ENCODE measurements around the gene SMAP1. TPM values are rescaled to one million over a fixed set of nuclear protein-coding genes. Genes with fewer than 3 reads are reported as not detected.

SMAP1 gene
- total and polyA plus RNA-seq, 10 donors: 12.0 to 28.2 (median 19.8) TPM

DNA sequence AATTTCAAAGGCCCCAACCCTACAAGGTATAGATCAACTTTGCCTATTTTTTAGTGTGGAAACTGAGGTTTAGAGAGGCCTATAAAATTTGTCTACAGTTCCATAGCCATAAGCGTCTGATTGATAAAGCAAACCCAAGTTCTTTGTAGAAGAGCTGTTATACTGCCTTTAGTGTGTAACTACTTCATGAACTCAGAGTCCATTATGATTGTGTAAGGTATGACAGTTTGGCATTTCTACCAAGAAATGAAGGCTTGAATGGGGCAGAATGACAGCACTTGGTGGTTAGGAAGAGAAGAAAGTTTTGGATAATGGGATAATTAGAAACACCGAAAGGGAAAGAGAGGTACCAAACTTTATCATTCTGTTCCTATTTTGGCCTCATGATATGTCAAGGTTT is 38.1 kb downstream of the SMAP1 start:
- WGBS, 5 donors: 85 to 97% (median 92%) methylated on average over 2 of the region's 2 CpGs
- no peak overlapping the region for H3K27ac ChIP-seq
- TF ChIP-seq, protein P1, sequence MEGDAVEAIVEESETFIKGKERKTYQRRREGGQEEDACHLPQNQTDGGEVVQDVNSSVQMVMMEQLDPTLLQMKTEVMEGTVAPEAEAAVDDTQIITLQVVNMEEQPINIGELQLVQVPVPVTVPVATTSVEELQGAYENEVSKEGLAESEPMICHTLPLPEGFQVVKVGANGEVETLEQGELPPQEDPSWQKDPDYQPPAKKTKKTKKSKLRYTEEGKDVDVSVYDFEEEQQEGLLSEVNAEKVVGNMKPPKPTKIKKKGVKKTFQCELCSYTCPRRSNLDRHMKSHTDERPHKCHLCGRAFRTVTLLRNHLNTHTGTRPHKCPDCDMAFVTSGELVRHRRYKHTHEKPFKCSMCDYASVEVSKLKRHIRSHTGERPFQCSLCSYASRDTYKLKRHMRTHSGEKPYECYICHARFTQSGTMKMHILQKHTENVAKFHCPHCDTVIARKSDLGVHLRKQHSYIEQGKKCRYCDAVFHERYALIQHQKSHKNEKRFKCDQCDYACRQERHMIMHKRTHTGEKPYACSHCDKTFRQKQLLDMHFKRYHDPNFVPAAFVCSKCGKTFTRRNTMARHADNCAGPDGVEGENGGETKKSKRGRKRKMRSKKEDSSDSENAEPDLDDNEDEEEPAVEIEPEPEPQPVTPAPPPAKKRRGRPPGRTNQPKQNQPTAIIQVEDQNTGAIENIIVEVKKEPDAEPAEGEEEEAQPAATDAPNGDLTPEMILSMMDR (IDR thresholded peaks at IDR 0.05 in 8 of 11, conservative IDR thresholded peaks at IDR 0.05 in 3 of 11): no peak
- TF ChIP-seq POLR2A (IDR thresholded peaks at IDR 0.05) (no peak), POLR2AphosphoS5 (IDR thresholded peaks at IDR 0.05) (no peak)
- no peak overlapping the region for H3K4me3 ChIP-seq
- DNase-seq: no peak
- H3K9me3 ChIP-seq: no peaks in the 10 kb centered on the region
- peaks cover 6 to 33% (median 14%) of the 10 kb centered on the region in 6 donors for H3K4me1 ChIP-seq
- H3K36me3 ChIP-seq: peaks cover 0 to 7% (median 0%) of the 10 kb centered on the region in 6 donors
- no peaks in the 10 kb centered on the region for H3K27me3 ChIP-seq (replicated peaks in 1 of 7)
- intact Hi-C loops (cut with DNase I; ENCODE audit: low total_unique reads): loop anchor here (5.0 kb wide), 1 partner anchor 177 kb away; no protein-coding TSS in a partner anchor

DNA sequence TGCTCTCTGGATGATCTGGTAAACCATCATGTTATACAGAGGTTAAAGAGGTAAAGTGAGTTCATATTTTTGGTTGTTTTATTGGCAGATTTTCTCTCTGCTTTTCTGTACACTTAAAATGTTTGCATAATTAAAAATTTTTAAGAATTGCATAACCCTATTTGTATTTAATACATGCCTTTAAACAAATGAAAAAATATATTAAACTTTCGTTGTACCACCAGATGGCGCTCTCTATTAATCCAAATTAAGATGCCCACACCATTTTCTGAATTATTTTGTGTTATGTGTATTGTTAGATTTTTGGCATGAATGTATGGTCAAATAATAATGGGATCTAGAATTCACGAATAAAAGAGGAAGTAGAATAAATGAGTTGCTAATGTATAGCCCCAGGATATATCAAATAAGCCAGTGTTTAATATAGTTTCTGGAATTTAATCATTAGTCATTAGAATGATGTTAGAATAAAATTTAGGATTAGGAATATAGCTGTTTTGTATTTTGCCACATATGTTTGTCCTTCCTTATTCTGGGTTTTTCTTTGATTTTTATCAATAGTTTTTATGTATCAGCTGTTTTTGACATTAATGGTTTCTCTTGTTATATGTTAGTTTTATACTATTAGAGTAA is 38.9 kb downstream of the SMAP1 start:
- no peaks in the 10 kb centered on the region for H3K9me3 ChIP-seq
- H3K4me3 ChIP-seq: no peak overlapping the region
- DNase-seq: no peak
- no peak for TF ChIP-seq POLR2A (IDR thresholded peaks at IDR 0.05)
- TF ChIP-seq, protein P1 (IDR thresholded peaks at IDR 0.05 in 8 of 11, conservative IDR thresholded peaks at IDR 0.05 in 3 of 11): peak in 8 of 11 experiments; percentile 34 to 69 (median 53)
- intact Hi-C loops (cut with DNase I; ENCODE audit: low total_unique reads): loop anchor here (5.0 kb wide), 1 partner anchor 176 kb away; no protein-coding TSS in a partner anchor
- no peak overlapping the region for H3K27ac ChIP-seq
- no peaks in the 10 kb centered on the region for H3K27me3 ChIP-seq (replicated peaks in 1 of 7)
- H3K4me1 ChIP-seq: peaks cover 6 to 33% (median 12%) of the 10 kb centered on the region in 6 donors
- 0 to 2% (median 0%) methylated on average over 3 of the region's 3 CpGs for WGBS, 5 donors
- no peaks in the 10 kb centered on the region for H3K36me3 ChIP-seq

DNA sequence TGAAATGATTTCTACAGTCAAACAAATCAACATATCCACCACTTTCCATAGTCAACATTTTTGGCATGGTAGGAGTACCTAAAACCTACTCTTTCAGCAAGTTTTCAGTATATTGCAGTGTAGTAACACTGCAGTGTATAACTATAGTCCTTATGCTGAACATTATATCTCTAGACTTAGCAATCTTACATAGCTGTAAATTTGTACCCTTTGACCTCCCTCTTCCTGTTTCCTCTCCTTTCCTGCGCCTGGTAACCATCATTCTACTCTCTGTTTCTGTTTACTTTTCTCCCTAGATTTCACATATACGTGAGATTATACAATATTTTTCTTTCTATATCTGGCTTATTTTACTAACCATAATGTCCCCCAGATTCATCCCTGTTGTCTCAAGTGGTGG is 40.2 kb downstream of the SMAP1 start:
- no peak overlapping the region for H3K27ac ChIP-seq
- no peaks in the 10 kb centered on the region for H3K36me3 ChIP-seq
- H3K4me1 ChIP-seq: peaks cover 6 to 33% (median 10%) of the 10 kb centered on the region in 6 donors
- H3K4me3 ChIP-seq: no peak overlapping the region
- WGBS, 5 donors: 67 to 89% (median 78%) methylated on average over 2 of the region's 2 CpGs
- no peaks in the 10 kb centered on the region for H3K9me3 ChIP-seq
- no peak for DNase-seq
- intact Hi-C loops (cut with DNase I; ENCODE audit: low total_unique reads): loop anchor here (5.0 kb wide), 1 partner anchor 174 kb away; no protein-coding TSS in a partner anchor
- no peaks in the 10 kb centered on the region for H3K27me3 ChIP-seq (replicated peaks in 1 of 7)
- TF ChIP-seq, protein P1 (IDR thresholded peaks at IDR 0.05 in 8 of 11, conservative IDR thresholded peaks at IDR 0.05 in 3 of 11): no peak
- TF ChIP-seq POLR2AphosphoS5 (IDR thresholded peaks at IDR 0.05): no peak
- no peak for TF ChIP-seq POLR2A (IDR thresholded peaks at IDR 0.05)

DNA sequence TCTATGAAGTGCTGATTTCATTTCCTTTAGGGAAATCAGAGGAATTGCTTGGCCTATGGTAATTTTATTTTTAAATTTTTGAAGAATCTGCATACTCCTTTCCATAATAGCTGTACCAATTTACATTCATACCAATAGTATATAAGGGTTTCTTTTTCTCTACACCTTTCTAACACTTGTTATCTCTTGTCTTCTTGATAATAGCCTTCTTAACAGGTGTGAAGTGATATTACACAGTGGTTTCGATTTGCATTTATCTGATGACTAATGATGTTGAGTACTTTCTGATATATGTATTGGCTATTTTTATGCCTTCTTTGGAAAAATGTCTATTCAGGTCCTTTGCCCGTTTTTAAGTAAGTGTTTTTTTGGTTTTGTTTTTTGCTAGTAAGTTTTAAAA is 40.8 kb downstream of the SMAP1 start:
- intact Hi-C loops (cut with DNase I; ENCODE audit: low total_unique reads): loop anchor here (5.0 kb wide), 1 partner anchor 174 kb away; no protein-coding TSS in a partner anchor
- no peaks in the 10 kb centered on the region for H3K36me3 ChIP-seq
- WGBS, 5 donors: 68 to 91% (median 75%) methylated on average over 2 of the region's 2 CpGs
- H3K4me1 ChIP-seq: peaks cover 6 to 30% (median 10%) of the 10 kb centered on the region in 6 donors
- TF ChIP-seq POLR2A (IDR thresholded peaks at IDR 0.05): no peak
- TF ChIP-seq, protein P1 (IDR thresholded peaks at IDR 0.05 in 8 of 11, conservative IDR thresholded peaks at IDR 0.05 in 3 of 11): no peak
- no peak for TF ChIP-seq POLR2AphosphoS5 (IDR thresholded peaks at IDR 0.05)
- H3K27ac ChIP-seq: no peak overlapping the region
- peaks cover 0 to 4% (median under 1%) of the 10 kb centered on the region in 8 donors for H3K9me3 ChIP-seq
- H3K4me3 ChIP-seq: no peak overlapping the region
- no peaks in the 10 kb centered on the region for H3K27me3 ChIP-seq (replicated peaks in 1 of 7)
- DNase-seq: no peak

Data from spleen (tissue), 11 donors.